ENCODE measurements around the gene IFT81.

DNA sequence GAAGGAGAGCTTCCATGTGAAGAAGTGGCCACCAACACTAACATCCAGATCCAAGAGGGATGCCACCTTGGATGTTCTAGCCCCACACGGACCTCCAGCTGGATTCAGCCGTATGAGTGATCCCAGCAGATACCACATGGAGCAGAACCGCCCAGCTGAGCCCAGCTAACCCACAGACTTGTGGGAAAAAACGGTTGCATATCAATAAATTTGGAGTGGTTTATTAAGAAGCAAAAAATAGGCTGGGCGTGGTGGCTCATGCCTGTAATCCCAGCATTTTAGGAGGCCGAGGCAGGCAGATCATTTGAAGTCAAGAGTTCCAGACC is 11.9 kb upstream of the IFT81 start:
- TF ChIP-seq POLR2A (IDR thresholded peaks at IDR 0.05) (no peak), EP300 (IDR thresholded peaks at IDR 0.05) (no peak)
- TF ChIP-seq, protein P1, sequence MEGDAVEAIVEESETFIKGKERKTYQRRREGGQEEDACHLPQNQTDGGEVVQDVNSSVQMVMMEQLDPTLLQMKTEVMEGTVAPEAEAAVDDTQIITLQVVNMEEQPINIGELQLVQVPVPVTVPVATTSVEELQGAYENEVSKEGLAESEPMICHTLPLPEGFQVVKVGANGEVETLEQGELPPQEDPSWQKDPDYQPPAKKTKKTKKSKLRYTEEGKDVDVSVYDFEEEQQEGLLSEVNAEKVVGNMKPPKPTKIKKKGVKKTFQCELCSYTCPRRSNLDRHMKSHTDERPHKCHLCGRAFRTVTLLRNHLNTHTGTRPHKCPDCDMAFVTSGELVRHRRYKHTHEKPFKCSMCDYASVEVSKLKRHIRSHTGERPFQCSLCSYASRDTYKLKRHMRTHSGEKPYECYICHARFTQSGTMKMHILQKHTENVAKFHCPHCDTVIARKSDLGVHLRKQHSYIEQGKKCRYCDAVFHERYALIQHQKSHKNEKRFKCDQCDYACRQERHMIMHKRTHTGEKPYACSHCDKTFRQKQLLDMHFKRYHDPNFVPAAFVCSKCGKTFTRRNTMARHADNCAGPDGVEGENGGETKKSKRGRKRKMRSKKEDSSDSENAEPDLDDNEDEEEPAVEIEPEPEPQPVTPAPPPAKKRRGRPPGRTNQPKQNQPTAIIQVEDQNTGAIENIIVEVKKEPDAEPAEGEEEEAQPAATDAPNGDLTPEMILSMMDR (IDR thresholded peaks at IDR 0.05) = no peak

Data from sigmoid colon (tissue), 4 donors.